ENCODE measurements around the gene MYO16. TPM values are rescaled to one million over a fixed set of nuclear protein-coding genes. Genes with fewer than 3 reads are reported as not detected.

The MYO16 gene
- total and polyA plus RNA-seq, 2 of the 4 experiments (the other 2 are of a cell fraction): under 0.01 to 0.03 TPM

- Histone ChIP-seq H3K23ac (ENCODE audit: low read depth, low read length) (no peak overlapping the region), H2AK9ac (replicated peaks; ENCODE audit: low read depth, low read length, poor library complexity) (no peak overlapping the region), H4K5ac (ENCODE audit: low read depth, low read length) (no peak overlapping the region), H3K4me1 (ENCODE audit: control insufficient read depth, insufficient read depth, low read length) (no peaks in the 10 kb centered on the region), H3K56ac (ENCODE audit: extremely low read depth, insufficient read depth, low read length) (no peak overlapping the region), H2BK120ac (ENCODE audit: low read depth, low read length) (no peak overlapping the region), H4K8ac (ENCODE audit: low read depth in 2 of 2, low read length in 2 of 2) (no peak overlapping the region), H3K9me1 (ENCODE audit: insufficient read depth, low read length) (peaks cover 2% of the 10 kb centered on the region; the same call in 1 of the 2 replicates), H2AFZ (replicated peaks; ENCODE audit: low read length, poor library complexity) (no peak overlapping the region), H3K27me3 (ENCODE audit: control insufficient read depth, insufficient read depth, low read length) (peaks cover 2% of the 10 kb centered on the region), H3K14ac (replicated peaks; ENCODE audit: low read depth, low read length) (no peak overlapping the region), H2BK5ac (ENCODE audit: low read depth, low read length, poor library complexity, severe bottlenecking) (no peak overlapping the region), H2BK20ac (ENCODE audit: low read depth, low read length) (no peak overlapping the region), H3K4me3 (ENCODE audit: insufficient read depth, low read depth, low read length) (no peak overlapping the region), H4K91ac (ENCODE audit: insufficient read depth, low read depth, low read length) (no peak overlapping the region), H3K36me3 (ENCODE audit: control insufficient read depth, insufficient read depth, low read length) (no peaks in the 10 kb centered on the region), H3K27ac (ENCODE audit: insufficient read depth, low read length) (no peak overlapping the region), H3K4me2 (ENCODE audit: low read depth, low read length) (no peak overlapping the region), H3K4ac (ENCODE audit: low read depth, low read length) (no peak overlapping the region), H3K18ac (ENCODE audit: low read depth, low read length) (no peak overlapping the region), H2AK5ac (ENCODE audit: low read depth, low read length) (no peak overlapping the region), H2BK15ac (ENCODE audit: low read depth, low read length) (no peak overlapping the region), H4K20me1 (ENCODE audit: insufficient read depth, low read length) (no peaks in the 10 kb centered on the region), H3K9me3 (ENCODE audit: control insufficient read depth, insufficient read depth, low read length) (no peaks in the 10 kb centered on the region), H3K79me1 (ENCODE audit: low read depth in 1 of 2, low read length in 2 of 2) (no peaks in the 10 kb centered on the region), H3K9ac (ENCODE audit: low read depth, low read length) (no peak overlapping the region)
- dilution Hi-C loops (cut with HindIII; ENCODE audit: low sequenced_read_pairs, unreplicated experiment) (no loop called here), intact Hi-C loops (cut with micrococcal nuclease) (no loop called here), in situ Hi-C loops (cut with MboI; ENCODE audit: low sequenced_read_pairs) (no loop called here)
- ATAC-seq (ENCODE audit: low read depth) (no peak), DNase-seq (no peak)
- no CpG with 5 or more reads among the region's 1 CpG for WGBS, 2 experiments (ENCODE audit: extremely low coverage in 2 of 2, insufficient read length in 1 of 2)
- no TSS peak for BruUV-seq (replicated peaks)
- CTCF ChIA-PET: interaction anchor here (0.6 kb wide), 3 partner anchors 133 to 317 kb away, joined by 3 to 6 read pairs (median 3); no protein-coding TSS in a partner anchor
- POLR2A ChIA-PET (ENCODE audit: unreplicated experiment): no interaction called here
- TF ChIP-seq MAFK (IDR thresholded peaks at IDR 0.05; ENCODE audit: low read depth, low read length): no peak
Measured at GRCh38 chr13:109111141-109111540, 481.7 kb downstream of the MYO16 start.
